Stimulated activated CD4-positive, alpha-beta T cell treated with anti-CD3 and anti-CD28 coated beads, Interleukin-4, amount 100 ng/mL, for 48 hours (primary cell): ENCODE measurements around the gene PDRG1.

Source experiments
- DNase-seq, 2 donors: peaks; one replicate each; pipeline ENCODE4 v3.0.0-alpha.2; 2020; ENCODE audit warnings: low read depth in 2 of 2

Gene PDRG1

DNA sequence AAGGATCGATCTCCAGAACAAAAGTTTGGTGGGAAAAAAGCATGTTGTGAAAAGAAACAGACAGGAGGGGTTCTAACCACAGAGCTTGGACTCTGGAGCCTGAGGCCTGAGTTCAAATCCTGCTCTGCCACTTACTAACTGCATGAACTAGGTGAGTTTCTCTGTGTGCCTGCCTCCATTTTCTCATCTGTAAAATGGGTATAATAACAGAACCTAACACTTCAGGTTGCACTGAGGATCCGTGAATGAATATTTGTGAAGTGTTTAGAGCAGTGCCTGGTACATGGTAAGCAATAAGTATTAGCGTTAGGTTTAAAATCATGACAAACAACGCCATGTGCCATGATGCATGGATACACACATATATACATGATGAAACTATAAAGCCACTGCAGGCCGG, 44.8 kb downstream of the PDRG1 start:
- no peak for DNase-seq

DNA sequence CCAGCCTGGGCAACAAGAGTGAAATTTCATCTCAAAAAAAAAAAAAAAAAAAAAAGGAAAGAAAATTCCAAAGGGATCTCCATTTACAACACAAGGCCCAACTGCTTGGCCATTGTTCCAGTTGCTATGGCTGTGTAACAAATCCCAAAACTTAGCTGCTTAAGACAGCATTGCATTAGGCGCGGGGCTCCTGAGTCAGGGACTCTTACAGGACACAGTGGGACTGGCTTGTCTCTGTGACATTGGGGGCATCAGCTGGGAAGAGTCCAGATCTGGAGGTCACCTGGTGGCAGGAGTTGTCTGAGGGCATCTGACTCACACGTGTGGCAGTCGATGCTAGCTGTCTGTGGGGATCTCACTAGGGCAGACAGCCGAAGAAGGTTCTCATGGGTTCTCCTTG, 45.8 kb downstream of the PDRG1 start:
- DNase-seq = no peak

- no peak for DNase-seq
Measured at GRCh38 chr20:31903627-31904386, 48.0 kb downstream of the PDRG1 start.

DNA sequence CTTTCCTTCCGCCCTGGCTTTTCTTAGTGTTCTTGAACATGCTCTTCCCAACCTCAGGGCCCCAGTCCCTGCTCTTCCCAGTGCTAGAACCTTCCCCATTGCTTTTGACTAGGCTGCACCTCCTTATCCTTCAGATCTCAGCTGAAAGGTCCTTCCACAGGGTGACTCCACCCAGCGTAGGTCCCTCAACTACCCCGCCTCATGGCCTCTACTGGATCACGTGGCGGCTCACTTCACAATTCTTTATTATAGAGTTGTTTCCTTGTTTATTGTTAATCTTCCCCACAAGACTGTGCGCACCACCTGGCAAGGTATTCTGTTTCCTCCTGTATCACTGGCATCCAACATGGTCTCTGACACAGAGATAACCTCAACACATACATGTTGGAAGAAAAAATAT, 50.2 kb downstream of the PDRG1 start:
- DNase-seq = no peak

GRCh38 chr20:31897541-31897940, 54.3 kb downstream of the PDRG1 start:
- DNase-seq = no peak

- no peak for DNase-seq
Measured at GRCh38 chr20:31896049-31896448, 55.8 kb downstream of the PDRG1 start.

GRCh38 chr20:31894980-31895675, 56.7 kb downstream of the PDRG1 start:
- no peak for DNase-seq
